BLaER1 (cell line): Measurements from ENCODE around the gene SYNE1.
A peak's percentile ranks its signal among the peaks of the same experiment; 100 is the strongest.

ENCODE experiments used
- H3K27ac ChIP-seq: shearing (Covaris generic); formaldehyde crosslinking; 2 replicates; pipeline ENCODE4 v1.8.1; 2022
- H3K27me3 ChIP-seq: shearing (Covaris generic); formaldehyde crosslinking; 2 replicates; pipeline ENCODE4 v1.8.1; 2022
- H3K36me3 ChIP-seq: shearing (Covaris generic); formaldehyde crosslinking; 2 replicates; pipeline ENCODE4 v1.8.1; 2022
- H3K4me1 ChIP-seq: shearing (Covaris generic); formaldehyde crosslinking; 2 replicates; pipeline ENCODE4 v1.8.1; 2022
- H3K4me2 ChIP-seq: shearing (Covaris generic); formaldehyde crosslinking; 2 replicates; pipeline ENCODE4 v1.8.1; 2022
- H3K4me3 ChIP-seq: shearing (Covaris generic); formaldehyde crosslinking; 2 replicates; pipeline ENCODE4 v1.8.1; 2022
- H3K9ac ChIP-seq: shearing (Covaris generic); formaldehyde crosslinking; 2 replicates; pipeline ENCODE4 v1.8.1; 2022
- H3K9me3 ChIP-seq: shearing (Covaris generic); formaldehyde crosslinking; 2 replicates; pipeline ENCODE4 v1.8.1; 2022
- H4K20me1 ChIP-seq: shearing (Covaris generic); formaldehyde crosslinking; 2 replicates; pipeline ENCODE4 v1.8.1; 2022
- Cebpa-rat ChIP-seq: shearing (Covaris generic); IDR thresholded peaks from 2 replicates; pipeline ENCODE4 v1.8.1; 2022

SYNE1 gene

DNA sequence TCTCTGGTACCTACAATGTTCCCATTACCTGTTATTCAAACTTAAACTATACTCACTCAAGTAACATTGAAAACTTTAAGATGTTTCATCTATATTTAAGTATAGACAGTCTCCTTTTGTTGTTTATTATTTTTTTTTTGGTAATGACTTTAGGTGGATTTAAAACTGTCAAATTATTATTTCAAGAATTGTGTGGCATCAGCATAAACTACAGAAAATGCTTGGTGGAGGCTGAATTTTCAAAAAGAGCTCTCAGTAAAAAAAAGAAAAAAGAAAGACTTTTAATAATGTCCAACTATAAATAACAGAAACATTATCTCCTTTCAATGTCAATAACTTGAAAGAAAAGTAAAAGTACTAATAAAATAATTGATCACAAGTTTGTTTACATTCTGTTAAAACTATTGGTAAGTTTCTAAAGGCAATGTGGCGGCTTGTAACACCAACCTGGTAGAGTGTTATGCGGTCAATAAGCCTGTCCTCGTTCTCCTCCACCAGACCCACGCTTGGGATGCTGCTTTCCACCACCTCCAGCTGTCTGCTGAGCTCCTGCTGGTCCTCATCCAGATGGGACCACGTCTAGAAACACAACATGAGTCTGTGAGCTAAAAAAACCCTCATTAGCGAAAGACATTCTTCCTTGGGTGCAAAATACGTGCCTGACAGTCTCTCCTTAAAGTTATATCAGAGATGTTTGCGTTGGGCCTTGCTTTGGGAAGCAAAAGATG is 400.6 kb downstream of the SYNE1 start:
- no peak for TF ChIP-seq Cebpa-rat
- Histone ChIP-seq H3K27me3 (no peaks in the 10 kb centered on the region), H3K9me3 (no peaks in the 10 kb centered on the region), H3K9ac (no peak overlapping the region), H3K4me2 (no peak overlapping the region), H3K4me1 (no peaks in the 10 kb centered on the region), H3K4me3 (no peak overlapping the region), H3K27ac (no peak overlapping the region), H4K20me1 (no peaks in the 10 kb centered on the region), H3K36me3 (peaks cover 87% of the 10 kb centered on the region)

DNA sequence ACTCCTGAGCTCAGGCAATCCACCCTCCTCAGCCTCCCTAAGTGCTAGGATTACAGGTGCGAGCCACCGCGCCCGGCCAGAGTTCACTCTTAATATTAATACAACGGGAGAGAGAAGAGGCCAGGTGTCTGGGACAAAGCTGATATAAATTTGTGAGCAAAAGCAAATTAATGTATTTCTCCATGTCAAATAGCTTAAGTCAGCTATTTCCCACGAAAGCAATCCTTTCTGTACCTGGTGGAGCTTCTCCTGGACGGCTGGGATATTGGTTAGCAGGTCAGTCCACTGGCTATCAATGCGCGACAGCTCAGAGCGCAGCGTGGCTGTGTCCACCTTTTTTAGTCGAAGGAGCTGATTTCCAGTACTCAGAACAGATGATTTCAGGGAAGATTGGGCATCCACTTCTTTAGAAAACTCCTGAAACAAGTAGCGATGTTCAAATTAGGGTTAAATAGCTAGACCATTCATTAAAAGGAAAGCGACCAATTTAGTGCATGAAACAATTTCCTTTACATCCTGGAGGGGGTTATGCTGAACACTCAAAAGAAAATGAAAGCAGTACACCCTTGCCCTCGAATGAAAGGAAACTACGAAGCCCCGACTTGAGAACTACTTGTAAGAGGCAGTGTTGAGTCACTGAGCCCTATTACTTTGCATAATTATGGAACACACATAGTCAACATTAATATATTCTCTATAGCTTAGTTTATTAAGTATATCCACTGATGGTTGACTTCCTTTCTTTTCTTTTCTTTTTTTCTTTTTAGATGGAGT is 403.4 kb downstream of the SYNE1 start:
- no peaks in the 10 kb centered on the region for H4K20me1 ChIP-seq
- H3K36me3 ChIP-seq = peaks cover 78% of the 10 kb centered on the region
- H3K27me3 ChIP-seq = no peaks in the 10 kb centered on the region
- H3K27ac ChIP-seq = no peak overlapping the region
- no peaks in the 10 kb centered on the region for H3K9me3 ChIP-seq
- no peak overlapping the region for H3K9ac ChIP-seq
- TF ChIP-seq Cebpa-rat = no peak
- no peak overlapping the region for H3K4me2 ChIP-seq
- no peaks in the 10 kb centered on the region for H3K4me1 ChIP-seq
- no peak overlapping the region for H3K4me3 ChIP-seq

DNA sequence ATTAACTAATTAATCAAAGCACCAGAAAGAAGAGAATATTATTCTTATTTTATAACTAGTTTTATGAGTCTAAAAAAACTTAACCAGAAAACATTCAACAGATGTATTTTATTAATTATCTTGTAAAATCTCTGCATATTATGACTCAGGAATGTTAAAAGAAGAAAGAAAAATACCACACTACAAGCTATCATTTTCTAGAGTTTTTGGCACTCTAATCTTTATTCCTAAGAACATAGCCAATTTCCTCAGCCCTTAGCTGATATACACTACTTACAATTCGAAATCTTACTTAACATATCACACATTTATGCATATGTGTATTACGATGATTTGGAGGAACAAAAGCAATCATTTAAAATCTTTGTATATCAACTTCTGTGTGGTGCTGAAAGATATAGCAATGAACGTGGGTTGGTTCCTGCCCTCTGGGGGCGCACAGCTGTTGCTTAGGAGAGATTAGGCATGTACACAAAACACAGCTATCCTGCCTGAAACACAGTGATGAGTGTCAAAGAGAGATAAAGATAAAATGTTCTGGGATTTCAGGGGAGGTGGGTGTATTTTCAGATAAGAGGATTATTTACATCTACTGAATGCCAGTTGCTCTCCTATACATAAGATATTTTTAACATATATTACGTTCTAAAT is 404.5 kb downstream of the SYNE1 start:
- Histone ChIP-seq H3K27ac (no peak overlapping the region), H3K9ac (no peak overlapping the region), H3K36me3 (peaks cover 68% of the 10 kb centered on the region), H3K4me2 (no peak overlapping the region), H4K20me1 (no peaks in the 10 kb centered on the region), H3K4me1 (no peaks in the 10 kb centered on the region), H3K9me3 (no peaks in the 10 kb centered on the region), H3K4me3 (no peak overlapping the region), H3K27me3 (no peaks in the 10 kb centered on the region)
- no peak for TF ChIP-seq Cebpa-rat

DNA sequence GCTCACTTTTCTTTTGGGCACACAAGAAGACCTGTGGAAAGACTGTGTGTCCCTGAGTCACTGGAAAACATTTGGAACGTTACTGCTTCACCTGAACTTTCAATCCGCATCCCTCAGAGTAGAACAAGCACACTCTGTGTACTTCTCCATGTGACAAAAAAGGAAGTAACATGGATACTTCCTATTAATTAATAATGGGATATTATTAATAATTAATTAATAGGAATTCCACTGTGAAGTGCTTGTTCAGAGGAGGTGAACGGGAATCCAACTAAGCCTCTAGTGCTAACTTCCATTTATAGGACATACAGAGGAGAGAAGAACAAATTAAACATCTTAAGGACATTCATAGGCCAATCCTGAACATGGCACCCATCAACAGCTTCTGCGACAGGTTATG is 407.8 kb downstream of the SYNE1 start:
- no peaks in the 10 kb centered on the region for H3K4me1 ChIP-seq
- H3K36me3 ChIP-seq = peaks cover 48% of the 10 kb centered on the region
- H3K4me3 ChIP-seq = no peak overlapping the region
- H3K27me3 ChIP-seq = no peaks in the 10 kb centered on the region
- H3K4me2 ChIP-seq = no peak overlapping the region
- no peaks in the 10 kb centered on the region for H4K20me1 ChIP-seq
- H3K27ac ChIP-seq = no peak overlapping the region
- H3K9me3 ChIP-seq = no peaks in the 10 kb centered on the region
- no peak overlapping the region for H3K9ac ChIP-seq
- TF ChIP-seq Cebpa-rat = no peak

DNA sequence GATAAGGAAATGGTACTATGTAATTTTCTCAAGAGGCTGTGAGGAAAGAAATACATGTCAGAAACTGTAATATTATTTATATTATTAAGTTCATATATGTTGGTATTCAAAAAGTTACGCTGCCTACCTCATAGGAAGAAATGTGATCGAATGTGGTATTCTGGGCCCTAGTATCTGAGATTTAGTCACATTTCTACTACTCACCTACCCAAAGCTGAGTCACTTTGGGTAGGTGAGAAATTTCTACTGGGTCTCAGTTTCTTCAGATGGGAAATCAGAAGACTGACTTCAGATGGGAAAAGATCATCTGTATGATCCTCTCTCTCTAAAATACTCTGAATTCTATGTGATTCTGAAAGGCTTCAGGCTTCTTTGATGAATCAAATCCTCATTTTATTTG is 411.0 kb downstream of the SYNE1 start:
- H3K4me2 ChIP-seq = no peak overlapping the region
- no peaks in the 10 kb centered on the region for H3K4me1 ChIP-seq
- peaks cover 29% of the 10 kb centered on the region for H3K9me3 ChIP-seq
- H3K27me3 ChIP-seq = no peaks in the 10 kb centered on the region
- H3K27ac ChIP-seq = no peak overlapping the region
- H3K9ac ChIP-seq = no peak overlapping the region
- H3K36me3 ChIP-seq = peaks cover 57% of the 10 kb centered on the region
- no peak overlapping the region for H3K4me3 ChIP-seq
- H4K20me1 ChIP-seq = no peaks in the 10 kb centered on the region
- TF ChIP-seq Cebpa-rat = no peak

DNA sequence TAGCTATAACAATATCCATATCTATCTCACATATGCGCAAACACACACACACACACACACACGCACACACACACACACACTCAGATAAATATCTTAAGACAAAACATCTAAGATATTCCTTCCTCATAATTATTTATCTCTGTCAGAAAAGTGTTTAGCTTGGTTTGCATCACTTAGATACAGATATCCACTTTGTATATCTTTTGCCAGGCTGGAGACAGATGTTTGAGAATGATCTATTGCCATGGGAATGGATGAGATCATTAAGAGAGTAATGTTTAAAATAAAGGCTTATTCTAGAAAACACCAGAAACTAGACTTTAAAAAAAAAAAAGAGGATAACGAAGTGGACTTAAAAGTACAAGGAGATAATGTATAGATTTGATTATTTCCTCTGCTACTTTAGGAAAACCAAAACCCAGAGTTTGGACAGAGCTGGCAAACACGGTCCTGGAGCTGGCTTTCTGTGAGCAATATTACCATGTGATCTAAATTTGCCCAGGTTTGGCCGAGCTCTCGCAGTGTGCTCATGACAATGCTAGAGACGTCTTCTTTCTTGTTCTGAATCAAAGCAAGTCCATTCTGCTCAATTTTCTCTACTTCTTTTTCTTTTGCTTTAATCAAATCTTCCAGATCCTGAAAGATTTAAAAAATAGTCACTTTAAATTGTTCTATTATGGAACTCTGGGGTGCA is 411.8 kb downstream of the SYNE1 start:
- no peak overlapping the region for H3K4me3 ChIP-seq
- H3K4me1 ChIP-seq = no peaks in the 10 kb centered on the region
- H3K4me2 ChIP-seq = no peak overlapping the region
- H3K27me3 ChIP-seq = no peaks in the 10 kb centered on the region
- peaks cover 57% of the 10 kb centered on the region for H3K36me3 ChIP-seq
- H3K27ac ChIP-seq = no peak overlapping the region
- H3K9ac ChIP-seq = no peak overlapping the region
- no peaks in the 10 kb centered on the region for H4K20me1 ChIP-seq
- H3K9me3 ChIP-seq = peaks cover 29% of the 10 kb centered on the region
- no peak for TF ChIP-seq Cebpa-rat

DNA sequence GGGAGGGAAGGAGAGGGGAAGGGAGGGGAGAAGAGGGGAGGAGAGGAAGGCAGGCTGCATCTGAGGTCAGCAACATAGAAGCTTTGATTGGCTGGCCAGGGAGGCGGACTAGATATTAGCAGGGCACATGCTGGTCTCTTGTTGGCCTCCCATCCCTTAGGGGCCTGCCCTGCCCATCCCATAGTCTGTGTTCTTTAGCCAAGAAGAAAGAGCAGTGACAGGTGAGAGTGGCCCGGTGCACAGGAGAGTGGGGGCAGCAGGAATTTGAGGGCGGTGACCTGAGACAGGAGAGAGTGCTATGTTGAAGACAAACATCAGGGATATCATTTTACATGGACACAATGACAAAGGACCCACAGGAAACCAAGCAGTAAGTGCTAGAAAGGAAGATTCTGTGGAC is 413.5 kb downstream of the SYNE1 start:
- H3K9ac ChIP-seq = no peak overlapping the region
- H4K20me1 ChIP-seq = no peaks in the 10 kb centered on the region
- no peaks in the 10 kb centered on the region for H3K4me1 ChIP-seq
- H3K36me3 ChIP-seq = peaks cover 62% of the 10 kb centered on the region
- TF ChIP-seq Cebpa-rat = no peak
- peaks cover 29% of the 10 kb centered on the region for H3K9me3 ChIP-seq
- no peak overlapping the region for H3K4me3 ChIP-seq
- no peak overlapping the region for H3K27ac ChIP-seq
- H3K27me3 ChIP-seq = no peaks in the 10 kb centered on the region
- H3K4me2 ChIP-seq = no peak overlapping the region

DNA sequence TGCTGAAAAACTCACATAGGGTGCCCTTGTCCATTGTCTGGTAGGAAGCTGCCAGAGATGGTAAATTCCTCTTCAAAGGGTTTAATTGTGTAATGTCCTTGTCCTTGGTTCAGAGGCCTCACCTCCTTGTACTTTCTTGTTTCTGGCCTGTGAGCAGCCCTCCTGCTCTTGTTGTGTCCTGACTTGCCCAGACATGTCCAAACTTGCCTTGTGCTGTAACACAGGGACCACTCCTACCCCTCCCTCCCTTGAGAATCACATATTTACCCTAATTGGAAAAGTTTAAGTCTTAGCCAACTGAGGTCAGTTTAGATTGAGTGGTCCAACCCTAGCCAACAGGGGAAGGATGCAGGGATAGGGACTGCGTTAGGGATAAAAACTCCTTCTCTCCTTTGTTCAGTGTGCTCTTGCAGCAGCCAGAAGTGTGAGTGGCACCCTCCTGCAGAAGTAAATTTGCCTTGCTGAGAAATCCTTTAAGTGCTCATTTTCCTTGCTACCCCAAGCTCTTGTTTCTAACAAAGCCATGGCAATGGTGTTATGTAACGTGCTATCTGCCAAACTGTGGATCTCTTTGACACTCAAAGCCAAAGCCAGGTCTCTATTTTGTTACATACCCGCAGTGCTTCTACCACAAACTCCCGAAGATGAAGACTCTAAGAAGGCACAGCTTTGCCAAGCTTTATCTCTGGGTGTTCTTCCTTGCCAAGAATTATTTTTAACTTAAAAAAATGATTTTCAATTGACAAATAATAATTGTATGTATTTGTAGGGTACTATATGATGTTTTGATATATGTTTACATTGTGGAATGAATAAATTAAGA is 415.1 kb downstream of the SYNE1 start:
- Histone ChIP-seq H3K9ac (no peak overlapping the region), H3K27ac (no peak overlapping the region), H3K9me3 (peaks cover 29% of the 10 kb centered on the region), H3K36me3 (peaks cover 75% of the 10 kb centered on the region), H3K27me3 (no peaks in the 10 kb centered on the region), H3K4me3 (peak overlapping the region; percentile 32; the same call in 1 of the 2 replicates), H4K20me1 (no peaks in the 10 kb centered on the region), H3K4me2 (no peak overlapping the region), H3K4me1 (no peaks in the 10 kb centered on the region)
- no peak for TF ChIP-seq Cebpa-rat

DNA sequence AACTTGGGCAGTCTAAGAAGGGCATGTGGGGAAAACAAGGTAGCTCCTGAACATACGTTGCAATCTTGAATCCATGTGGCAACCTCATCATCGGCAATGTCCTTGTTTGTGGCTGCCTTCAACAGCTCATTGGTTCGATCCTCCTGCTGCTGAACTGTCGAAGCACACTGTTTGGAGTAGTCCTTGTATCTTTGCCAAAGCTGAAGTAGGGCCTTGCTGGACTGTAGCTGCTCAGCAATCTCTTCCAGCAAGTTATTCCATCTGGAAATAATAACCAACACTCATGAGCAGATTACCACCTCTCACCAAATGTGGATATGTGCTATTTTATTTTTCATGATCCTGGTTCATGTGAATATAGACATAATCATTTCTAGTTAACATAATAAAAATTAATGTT is 416.4 kb downstream of the SYNE1 start:
- Histone ChIP-seq H3K4me3 (no peak overlapping the region), H3K9me3 (peaks cover 29% of the 10 kb centered on the region), H3K27ac (no peak overlapping the region), H3K9ac (no peak overlapping the region), H3K4me2 (no peak overlapping the region), H3K4me1 (no peaks in the 10 kb centered on the region), H3K36me3 (peaks cover 84% of the 10 kb centered on the region), H4K20me1 (no peaks in the 10 kb centered on the region), H3K27me3 (no peaks in the 10 kb centered on the region)
- no peak for TF ChIP-seq Cebpa-rat
